RWPE2 (cell line): ENCODE data around the gene WWOX.

ENCODE experiments used
- ATAC-seq: fragments of 200-7000 bp; cut with Tn5 transposase; 3 replicates; pipeline ENCODE4 v1.9.1; 2021; ENCODE audit warnings: low read depth
- DNase-seq: peaks from one replicate; pipeline ENCODE4 v3.0.0-alpha.2; 2020; ENCODE audit warnings: low spot score
- H3K27ac ChIP-seq: fragments of 450-650 bp; 2 replicates; pipeline ENCODE4 v1.5.1; 2017; ENCODE audit warnings: mild to moderate bottlenecking; ENCODE audit not compliant: poor library complexity, severe bottlenecking
- H3K27me3 ChIP-seq: fragments of 250-450 bp; sonication (Bioruptor Pico); 2 replicates; pipeline ENCODE4 v1.5.1; 2021; ENCODE audit warnings: mild to moderate bottlenecking, moderate library complexity; ENCODE audit not compliant: insufficient read depth, poor library complexity, severe bottlenecking
- H3K36me3 ChIP-seq: fragments of 250-450 bp; sonication (Bioruptor Pico); 2 replicates; pipeline ENCODE4 v1.5.1; 2020; ENCODE audit warnings: low read depth, mild to moderate bottlenecking, moderate library complexity
- H3K4me1 ChIP-seq: fragments of 250-450 bp; sonication (Bioruptor Pico); 2 replicates; pipeline ENCODE4 v1.5.1; 2021; ENCODE audit warnings: mild to moderate bottlenecking, moderate library complexity; ENCODE audit not compliant: insufficient read depth, poor library complexity, severe bottlenecking
- H3K4me3 ChIP-seq: fragments of 250-450 bp; sonication (Bioruptor Pico); 2 replicates; pipeline ENCODE4 v1.5.1; 2021; ENCODE audit warnings: mild to moderate bottlenecking, moderate library complexity; ENCODE audit not compliant: severe bottlenecking
- H3K9me3 ChIP-seq: fragments of 250-450 bp; sonication (Bioruptor Pico); 2 replicates; pipeline ENCODE4 v1.5.1; 2021; ENCODE audit warnings: mild to moderate bottlenecking, moderate library complexity; ENCODE audit not compliant: severe bottlenecking
- CTCF ChIP-seq: fragments of 450-650 bp; IDR thresholded peaks from one replicate; pipeline ENCODE4 v1.5.1; 2017; ENCODE audit warnings: mild to moderate bottlenecking, moderate library complexity; ENCODE audit not compliant: poor library complexity, severe bottlenecking

The WWOX gene

DNA sequence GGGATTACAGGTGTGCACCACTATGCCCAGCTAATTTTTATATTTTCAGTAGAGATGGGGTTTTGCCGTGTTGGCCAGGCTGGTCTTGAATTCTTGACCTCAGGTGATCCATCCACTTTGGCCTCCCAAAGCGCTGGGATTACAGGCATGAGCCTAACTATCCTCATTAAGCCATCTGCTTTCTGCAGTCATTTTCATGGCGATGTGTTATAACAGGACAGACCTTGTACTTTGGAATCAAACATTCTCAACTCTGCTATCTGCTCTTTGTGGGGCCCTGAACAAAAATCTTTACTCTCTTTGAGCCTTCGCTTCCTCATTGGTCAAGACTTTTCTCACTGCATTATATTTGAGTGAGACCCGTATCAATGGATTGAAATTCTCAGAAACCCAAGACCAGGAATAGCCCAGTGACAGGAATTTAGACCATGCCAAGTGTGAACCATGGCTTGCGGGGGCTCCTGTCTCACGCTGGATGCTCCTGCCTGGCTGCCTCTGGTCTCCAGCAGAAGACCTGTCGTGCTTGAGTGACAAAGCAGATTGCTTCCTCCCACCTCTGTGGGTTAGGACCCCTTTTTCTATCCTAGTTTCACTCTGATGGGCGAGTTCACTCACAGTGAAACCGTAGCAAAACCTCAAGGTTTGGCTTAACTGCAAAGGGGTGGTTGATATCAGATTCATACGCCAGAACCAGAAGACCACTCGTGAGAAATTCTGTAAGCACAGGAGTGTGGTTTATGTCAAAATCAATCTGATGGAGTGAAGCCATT is 982.0 kb downstream of the WWOX start:
- TF ChIP-seq CTCF: no peak
- Histone ChIP-seq H3K4me1 (no peaks in the 10 kb centered on the region), H3K27me3 (no peaks in the 10 kb centered on the region), H3K36me3 (no peaks in the 10 kb centered on the region), H3K9me3 (no peaks in the 10 kb centered on the region), H3K27ac (no peak overlapping the region), H3K4me3 (no peak overlapping the region)
- ATAC-seq (no peak), DNase-seq (no peak)

DNA sequence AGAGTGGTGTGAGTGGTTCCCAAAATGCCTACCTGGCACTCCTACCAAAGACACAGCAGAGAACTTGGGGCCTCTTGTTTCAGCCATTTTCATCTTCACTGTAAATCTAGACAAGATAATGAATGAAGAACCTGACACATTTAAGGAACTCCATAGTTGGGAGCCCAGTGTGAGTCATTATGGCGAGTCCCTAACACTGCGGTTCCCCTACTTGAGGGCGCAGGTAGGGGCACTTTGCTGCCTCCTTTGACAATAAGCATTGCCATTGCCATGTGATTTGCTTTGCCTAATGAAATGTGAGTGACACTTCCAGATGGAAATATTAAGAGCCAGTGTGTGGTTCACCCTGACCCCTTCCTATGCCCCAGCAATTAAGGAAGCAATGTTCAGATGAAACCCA is 983.5 kb downstream of the WWOX start:
- no peak overlapping the region for H3K27ac ChIP-seq
- no peaks in the 10 kb centered on the region for H3K36me3 ChIP-seq
- H3K9me3 ChIP-seq: no peaks in the 10 kb centered on the region
- H3K27me3 ChIP-seq: no peaks in the 10 kb centered on the region
- no peak overlapping the region for H3K4me3 ChIP-seq
- no peak for DNase-seq
- no peaks in the 10 kb centered on the region for H3K4me1 ChIP-seq
- no peak for ATAC-seq
- no peak for TF ChIP-seq CTCF

- ATAC-seq (no peak), DNase-seq (no peak)
- H3K36me3 ChIP-seq: no peaks in the 10 kb centered on the region
- H3K4me1 ChIP-seq: no peaks in the 10 kb centered on the region
- no peak for TF ChIP-seq CTCF
- no peaks in the 10 kb centered on the region for H3K27me3 ChIP-seq
- no peak overlapping the region for H3K27ac ChIP-seq
- no peaks in the 10 kb centered on the region for H3K9me3 ChIP-seq
- H3K4me3 ChIP-seq: no peak overlapping the region
Observed at GRCh38 chr16:79083508-79084299, 984.2 kb downstream of the WWOX start.

GRCh38 chr16:79088971-79089370 is 989.5 kb downstream of the WWOX start:
- Histone ChIP-seq H3K4me1 (no peaks in the 10 kb centered on the region), H3K9me3 (no peaks in the 10 kb centered on the region), H3K36me3 (no peaks in the 10 kb centered on the region), H3K4me3 (no peak overlapping the region), H3K27me3 (no peaks in the 10 kb centered on the region), H3K27ac (no peak overlapping the region)
- DNase-seq (no peak), ATAC-seq (no peak)
- TF ChIP-seq CTCF: no peak
